ENCODE results near the gene CTNNA3. TPM values are rescaled to one million over a fixed set of nuclear protein-coding genes. Genes with fewer than 3 reads are reported as not detected.

Gene CTNNA3
- total and polyA plus RNA-seq, 2 donors (not counting 1 experiment from before 2014, with no cell fraction given): not detected

GRCh38 chr10:67587771-67588170 is 108.2 kb downstream of the CTNNA3 start:
- Histone ChIP-seq H4K20me1 (ENCODE audit: control insufficient read depth, extremely low read depth, insufficient read depth, low read length) (no peaks in the 10 kb centered on the region), H3K9ac (ENCODE audit: insufficient read depth, low read length) (no peak overlapping the region), H3K4me3 (replicated peaks in 1 of 4; ENCODE audit: control extremely low read depth in 1 of 4, insufficient read depth in 1 of 4, low read depth in 3 of 4, low read length in 4 of 4) (no peak overlapping the region), H3K79me2 (ENCODE audit: control insufficient read depth, insufficient read depth, low read length) (no peaks in the 10 kb centered on the region), H2AFZ (ENCODE audit: low read length) (no peak overlapping the region), H3K4me2 (ENCODE audit: extremely low read depth, insufficient read depth, low read length) (no peak overlapping the region), H3K4me1 (ENCODE audit: control insufficient read depth, extremely low read depth, insufficient read depth, low read length) (no peaks in the 10 kb centered on the region), H3K9me3 (ENCODE audit: control insufficient read depth, insufficient read depth, low read depth, low read length) (no peaks in the 10 kb centered on the region), H3K27ac (ENCODE audit: insufficient read depth, low read length) (no peak overlapping the region), H3K36me3 (ENCODE audit: control insufficient read depth, insufficient read depth, low read length) (no peaks in the 10 kb centered on the region), H3K27me3 (ENCODE audit: control insufficient read depth, insufficient read depth, low read length) (no peaks in the 10 kb centered on the region)
- no peak for DNase-seq (ENCODE audit: low read depth in 2 of 2)
- TF ChIP-seq CTCF (conservative IDR thresholded peaks at IDR 0.05 in 1 of 2, IDR thresholded peaks at IDR 0.05 in 1 of 2; ENCODE audit: low read depth in 1 of 2, low read length in 2 of 2) (no peak), EZH2 (IDR thresholded peaks at IDR 0.05; ENCODE audit: low read length, missing control alignments) (no peak)

DNA sequence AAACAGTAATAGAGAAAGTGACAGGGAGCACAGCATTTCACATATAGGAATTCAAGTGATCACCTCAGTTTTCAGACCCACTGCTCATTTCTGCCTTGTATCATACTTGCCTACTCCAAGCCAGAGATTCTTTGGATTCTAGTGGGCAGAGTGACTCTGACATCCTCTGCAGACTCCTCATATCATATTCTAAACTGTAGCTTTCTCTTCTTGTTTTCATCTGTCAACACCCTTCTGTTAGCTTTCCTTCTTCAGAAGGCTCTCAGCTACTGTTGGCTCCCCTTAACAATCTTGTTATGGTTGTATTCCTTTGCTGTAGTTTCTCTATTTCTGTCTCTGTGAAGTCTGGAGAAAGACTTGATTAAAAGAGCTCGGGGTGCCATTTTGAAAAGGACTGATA is 120.5 kb downstream of the CTNNA3 start:
- Histone ChIP-seq H3K4me3 (replicated peaks in 1 of 4; ENCODE audit: control extremely low read depth in 1 of 4, insufficient read depth in 1 of 4, low read depth in 3 of 4, low read length in 4 of 4) (no peak overlapping the region), H3K9me3 (ENCODE audit: control insufficient read depth, insufficient read depth, low read depth, low read length) (no peaks in the 10 kb centered on the region), H3K79me2 (ENCODE audit: control insufficient read depth, insufficient read depth, low read length) (no peaks in the 10 kb centered on the region), H3K9ac (ENCODE audit: insufficient read depth, low read length) (no peak overlapping the region), H3K36me3 (ENCODE audit: control insufficient read depth, insufficient read depth, low read length) (no peaks in the 10 kb centered on the region), H3K4me1 (ENCODE audit: control insufficient read depth, extremely low read depth, insufficient read depth, low read length) (no peaks in the 10 kb centered on the region), H3K27me3 (ENCODE audit: control insufficient read depth, insufficient read depth, low read length) (no peaks in the 10 kb centered on the region), H4K20me1 (ENCODE audit: control insufficient read depth, extremely low read depth, insufficient read depth, low read length) (no peaks in the 10 kb centered on the region), H3K27ac (ENCODE audit: insufficient read depth, low read length) (no peak overlapping the region), H2AFZ (ENCODE audit: low read length) (no peak overlapping the region), H3K4me2 (ENCODE audit: extremely low read depth, insufficient read depth, low read length) (no peak overlapping the region)
- TF ChIP-seq CTCF (conservative IDR thresholded peaks at IDR 0.05 in 1 of 2, IDR thresholded peaks at IDR 0.05 in 1 of 2; ENCODE audit: low read depth in 1 of 2, low read length in 2 of 2) (no peak), EZH2 (IDR thresholded peaks at IDR 0.05; ENCODE audit: low read length, missing control alignments) (no peak)
- DNase-seq (ENCODE audit: low read depth in 2 of 2): no peak

DNA sequence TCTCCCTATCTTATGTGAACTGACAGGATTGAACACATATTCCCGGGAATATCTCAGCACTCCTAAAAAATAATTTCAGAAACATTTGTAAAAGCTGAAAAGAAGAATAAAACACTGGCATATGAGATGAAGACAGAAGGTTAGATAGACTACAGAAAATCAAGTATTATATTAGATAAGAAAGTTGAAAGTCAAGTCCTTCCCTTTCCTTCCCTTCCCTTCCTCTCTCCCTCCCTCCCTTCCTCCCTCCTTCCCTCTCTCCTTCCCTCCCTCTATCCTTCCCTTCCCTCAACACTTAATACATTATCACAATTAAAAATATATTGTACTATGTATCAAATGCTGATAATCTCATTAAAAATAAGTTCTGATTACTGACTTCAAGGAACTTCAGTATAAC is 122.5 kb downstream of the CTNNA3 start:
- H3K9me3 ChIP-seq (ENCODE audit: control insufficient read depth, insufficient read depth, low read depth, low read length): no peaks in the 10 kb centered on the region
- H3K27me3 ChIP-seq (ENCODE audit: control insufficient read depth, insufficient read depth, low read length): no peaks in the 10 kb centered on the region
- H3K4me3 ChIP-seq (replicated peaks in 1 of 4; ENCODE audit: control extremely low read depth in 1 of 4, insufficient read depth in 1 of 4, low read depth in 3 of 4, low read length in 4 of 4): no peak overlapping the region
- H3K4me1 ChIP-seq (ENCODE audit: control insufficient read depth, extremely low read depth, insufficient read depth, low read length): no peaks in the 10 kb centered on the region
- H3K9ac ChIP-seq (ENCODE audit: insufficient read depth, low read length): no peak overlapping the region
- no peaks in the 10 kb centered on the region for H3K36me3 ChIP-seq (ENCODE audit: control insufficient read depth, insufficient read depth, low read length)
- no peaks in the 10 kb centered on the region for H3K79me2 ChIP-seq (ENCODE audit: control insufficient read depth, insufficient read depth, low read length)
- H2AFZ ChIP-seq (ENCODE audit: low read length): no peak overlapping the region
- H3K4me2 ChIP-seq (ENCODE audit: extremely low read depth, insufficient read depth, low read length): no peak overlapping the region
- no peak for DNase-seq (ENCODE audit: low read depth in 2 of 2)
- H4K20me1 ChIP-seq (ENCODE audit: control insufficient read depth, extremely low read depth, insufficient read depth, low read length): no peaks in the 10 kb centered on the region
- TF ChIP-seq EZH2 (IDR thresholded peaks at IDR 0.05; ENCODE audit: low read length, missing control alignments) (no peak), CTCF (conservative IDR thresholded peaks at IDR 0.05 in 1 of 2, IDR thresholded peaks at IDR 0.05 in 1 of 2; ENCODE audit: low read depth in 1 of 2, low read length in 2 of 2) (no peak)
- no peak overlapping the region for H3K27ac ChIP-seq (ENCODE audit: insufficient read depth, low read length)
